HG03175 (cell line): ENCODE data around the gene FCAMR.

ENCODE experiments used
- ATAC-seq: cut with Tn5 transposase; IDR thresholded peaks from one replicate; pipeline ENCODE4 v1.9.1; 2021; ENCODE audit warnings: mild to moderate bottlenecking, moderate library complexity; ENCODE audit not compliant: unreplicated experiment

Gene FCAMR

GRCh38 chr1:206912445-206913095, 57.7 kb downstream of the FCAMR start:
- peak; percentile 55 for ATAC-seq

DNA sequence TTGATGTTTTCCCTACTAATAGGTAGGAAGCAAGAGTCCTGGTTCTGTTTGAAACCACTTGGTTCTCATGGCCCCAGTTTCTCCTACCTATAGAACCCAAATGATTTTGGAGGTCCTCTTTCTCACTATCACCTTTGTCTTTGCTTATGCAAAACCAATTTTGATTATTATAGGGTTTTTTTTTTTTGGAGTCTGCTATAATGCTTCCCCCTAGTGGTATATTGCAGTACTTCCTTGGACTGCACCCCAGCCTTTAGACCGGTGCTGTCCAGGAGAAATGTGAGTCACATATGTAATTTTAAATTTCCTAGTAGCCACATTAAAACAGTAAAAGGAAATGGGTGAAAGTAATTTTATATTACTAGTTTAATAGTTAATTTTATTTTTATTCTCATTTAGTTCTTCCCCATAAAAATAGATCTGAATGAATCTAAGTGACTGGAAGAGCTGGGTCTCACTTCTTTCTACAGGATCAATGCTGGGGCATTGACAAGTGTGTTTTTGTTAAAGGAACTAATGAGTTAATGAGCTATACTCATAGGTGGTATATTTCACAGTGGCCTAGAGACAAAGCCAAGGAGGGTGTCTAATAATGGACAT, 59.1 kb downstream of the FCAMR start:
- peak; percentile 51 for ATAC-seq

- ATAC-seq = no peak
Observed at GRCh38 chr1:206909883-206910318, 60.4 kb downstream of the FCAMR start.

- no peak for ATAC-seq
Observed at GRCh38 chr1:206909161-206909882, 60.9 kb downstream of the FCAMR start.

DNA sequence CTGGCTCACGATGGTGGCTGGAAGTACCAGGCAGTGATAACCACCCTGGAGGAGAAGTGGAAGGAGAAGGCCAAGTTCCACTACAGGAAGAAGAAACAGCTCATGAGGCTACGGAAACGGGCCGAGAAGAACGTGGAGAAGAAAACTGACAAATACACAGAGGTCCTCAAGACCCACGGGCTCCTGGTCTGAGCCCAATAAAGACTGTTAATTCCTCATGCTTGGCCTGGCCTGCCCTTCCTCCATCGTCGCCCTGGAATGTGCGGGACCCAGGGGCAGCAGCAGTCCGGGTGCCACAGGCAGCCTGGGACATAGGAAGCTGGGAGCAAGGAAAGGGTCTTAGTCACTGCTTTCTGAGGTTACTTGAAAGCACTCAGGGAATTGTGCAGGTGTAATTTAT, 62.2 kb downstream of the FCAMR start:
- no peak for ATAC-seq
